HG03060 (cell line): ENCODE results near the gene ST6GALNAC6.
"Not testable (repeated sequence)": the region's sequence is repeated elsewhere in the genome, so short reads cannot be mapped to it uniquely, and the experiment has no call there.

Experiments used
- ATAC-seq: cut with Tn5 transposase; IDR thresholded peaks from one replicate; pipeline ENCODE4 v1.9.1; 2021; ENCODE audit warnings: low read depth, moderate number of reproducible peaks; ENCODE audit not compliant: unreplicated experiment

Gene ST6GALNAC6

DNA sequence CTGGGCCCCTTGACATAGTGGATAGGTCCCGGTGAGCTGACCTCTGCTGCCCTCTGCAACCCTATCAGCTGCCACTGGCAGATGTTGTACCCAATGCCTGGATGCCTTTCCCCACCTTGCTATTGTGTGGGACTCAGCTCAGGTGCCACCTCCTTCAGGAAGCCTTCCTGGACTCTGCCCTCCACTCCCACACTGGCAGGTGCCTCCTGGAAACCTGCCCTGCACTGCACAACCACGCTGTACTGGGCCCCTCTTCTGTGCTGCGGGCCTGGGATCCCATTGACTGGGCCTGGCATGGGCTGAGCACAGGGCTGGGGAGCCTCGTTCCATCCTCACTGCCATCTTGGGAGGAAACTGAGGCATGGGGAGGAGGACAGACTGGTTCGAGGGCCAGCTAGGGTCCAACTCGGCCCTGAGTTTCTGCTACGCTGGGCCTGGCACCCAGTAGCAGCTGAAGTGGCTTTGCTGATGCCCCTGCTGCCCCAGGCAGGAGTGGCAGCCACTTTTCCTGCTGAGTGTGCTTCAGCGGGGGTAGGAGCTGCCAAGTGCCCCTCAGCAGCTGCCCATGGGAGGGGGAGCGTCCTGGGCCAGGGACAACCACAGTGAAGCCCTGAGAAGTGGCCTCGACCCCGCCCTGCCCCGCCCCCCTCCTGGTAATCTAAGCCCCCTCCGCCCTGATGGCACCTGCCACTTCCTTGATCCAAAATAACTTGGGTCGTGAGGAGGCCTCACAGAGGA is 23.2 kb downstream of the ST6GALNAC6 start:
- ATAC-seq = no peak

GRCh38 chr9:127875306-127875966 is 24.0 kb downstream of the ST6GALNAC6 start:
- no peak for ATAC-seq

GRCh38 chr9:127874301-127875221 is 24.8 kb downstream of the ST6GALNAC6 start:
- no peak for ATAC-seq

GRCh38 chr9:127873886-127874285 is 25.5 kb downstream of the ST6GALNAC6 start:
- ATAC-seq = no peak

DNA sequence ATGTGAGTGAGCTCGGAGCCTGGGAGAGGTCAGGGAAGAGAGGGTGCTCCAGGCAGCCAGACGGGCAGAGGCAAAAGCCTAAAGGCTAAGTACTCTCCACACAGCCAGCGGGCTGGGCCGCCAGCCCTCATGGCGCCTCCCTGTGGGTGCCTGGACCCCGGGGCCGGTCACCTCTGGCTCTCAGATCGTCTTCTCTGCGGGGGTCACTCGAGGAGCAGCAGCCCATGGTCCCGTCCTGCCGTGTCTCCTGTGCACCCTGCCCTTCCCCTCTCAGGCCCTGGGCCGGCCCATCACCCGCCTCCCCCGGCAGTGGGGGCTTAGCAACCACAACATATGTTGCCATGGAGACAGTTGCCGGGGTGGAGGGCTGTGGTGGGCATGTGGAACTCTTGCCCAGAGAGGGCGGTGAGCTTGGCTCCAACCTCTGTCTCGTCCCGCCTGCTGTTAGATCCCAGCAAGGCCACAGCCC is 26.1 kb downstream of the ST6GALNAC6 start:
- no peak for ATAC-seq

GRCh38 chr9:127872369-127873222 is 26.8 kb downstream of the ST6GALNAC6 start:
- no peak for ATAC-seq

DNA sequence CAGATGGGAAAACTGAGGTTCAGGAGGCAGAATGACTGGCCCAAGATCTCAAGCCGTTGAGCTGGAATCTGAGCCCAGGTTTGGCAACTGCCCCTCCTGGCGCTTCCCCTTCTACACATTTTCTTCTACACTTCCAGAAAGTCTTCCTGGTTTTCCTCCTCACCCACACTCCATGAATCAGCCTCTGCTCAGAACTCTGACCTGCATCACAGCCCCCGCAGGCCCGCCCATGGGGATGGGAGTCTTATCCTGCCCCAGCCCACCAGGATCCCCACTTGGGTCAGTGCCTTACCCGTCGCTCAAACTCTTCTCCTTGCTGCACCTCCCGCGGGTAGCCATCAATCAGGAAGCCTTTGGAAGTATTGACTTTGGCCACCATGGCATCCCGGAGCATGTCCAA is 27.9 kb downstream of the ST6GALNAC6 start:
- ATAC-seq = no peak

DNA sequence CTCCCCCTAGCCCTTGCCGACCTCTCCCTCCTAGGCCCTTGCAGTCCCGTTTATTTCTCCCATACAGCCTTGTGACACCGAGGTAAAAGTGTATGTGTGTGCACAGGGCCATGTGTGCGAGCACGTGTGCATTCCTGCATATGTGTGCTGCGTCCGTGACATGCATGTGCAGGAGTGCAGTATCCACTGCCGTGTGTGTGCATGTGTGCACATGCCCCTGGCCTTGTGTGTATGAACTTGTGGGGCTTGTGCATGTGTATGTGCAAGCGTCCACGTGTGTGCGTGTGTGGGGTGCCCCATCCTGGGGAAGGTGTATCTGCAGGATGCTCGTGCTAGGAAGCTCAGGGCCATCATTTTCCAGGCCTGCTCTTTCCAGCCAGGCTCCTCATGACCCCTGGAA is 28.5 kb downstream of the ST6GALNAC6 start:
- no peak for ATAC-seq

DNA sequence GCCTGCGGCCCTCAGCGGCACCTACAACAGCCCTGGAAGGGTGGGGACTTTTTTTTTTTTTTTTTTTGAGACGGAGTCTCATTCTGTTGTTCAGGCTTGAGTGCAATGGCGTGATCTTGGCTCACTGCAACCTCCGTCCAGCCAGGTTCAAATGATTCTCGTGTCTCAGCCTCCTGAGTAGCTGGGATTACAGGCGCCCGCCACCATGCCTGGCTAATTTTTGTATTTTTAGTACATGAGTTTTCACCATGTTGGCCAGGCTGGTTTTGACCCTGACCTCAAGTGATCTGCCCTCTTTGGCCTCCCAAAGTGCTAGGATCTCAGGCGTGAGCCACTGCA is 29.3 kb downstream of the ST6GALNAC6 start:
- ATAC-seq = not testable (repeated sequence)

DNA sequence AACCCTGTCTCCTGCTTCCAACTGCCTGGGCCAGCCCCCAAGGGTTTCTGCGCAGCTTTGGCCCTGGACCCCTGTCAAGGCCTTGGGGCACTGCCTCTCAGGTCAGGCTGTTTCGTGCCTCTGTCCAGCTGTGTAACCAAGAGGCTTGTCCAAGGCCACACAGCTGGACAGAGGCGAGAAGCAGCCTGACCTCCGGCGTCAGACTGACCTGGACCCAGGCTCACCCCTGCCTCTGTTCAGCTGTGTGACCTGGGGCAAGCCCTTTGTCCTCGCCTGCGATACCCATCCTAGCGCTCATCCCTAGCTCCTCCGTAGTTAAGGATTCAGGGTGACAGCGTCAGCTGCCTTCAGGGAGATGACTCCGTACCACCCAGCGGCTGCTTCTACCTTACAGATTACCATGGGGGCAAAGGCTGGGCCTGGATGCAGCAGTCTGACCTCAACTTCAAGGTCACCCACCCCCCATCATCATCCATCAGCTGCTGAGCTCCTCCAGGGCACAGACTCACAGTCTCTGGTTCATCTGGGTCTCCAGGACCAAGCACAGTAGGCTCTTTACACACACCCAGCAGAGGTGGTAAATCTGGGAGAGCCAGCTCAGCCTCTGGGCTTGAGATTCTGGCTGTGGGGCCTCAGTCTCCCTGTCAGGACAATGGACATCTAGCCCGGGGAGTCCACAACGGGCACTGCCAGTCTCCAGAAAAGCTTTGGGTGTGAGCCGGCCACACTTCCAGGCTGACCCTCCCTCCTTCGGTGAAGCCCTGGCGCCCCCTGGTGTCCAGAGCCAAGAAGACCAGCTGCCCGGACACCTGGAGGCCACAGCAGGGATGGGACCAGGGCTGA is 29.9 kb downstream of the ST6GALNAC6 start:
- no peak for ATAC-seq

DNA sequence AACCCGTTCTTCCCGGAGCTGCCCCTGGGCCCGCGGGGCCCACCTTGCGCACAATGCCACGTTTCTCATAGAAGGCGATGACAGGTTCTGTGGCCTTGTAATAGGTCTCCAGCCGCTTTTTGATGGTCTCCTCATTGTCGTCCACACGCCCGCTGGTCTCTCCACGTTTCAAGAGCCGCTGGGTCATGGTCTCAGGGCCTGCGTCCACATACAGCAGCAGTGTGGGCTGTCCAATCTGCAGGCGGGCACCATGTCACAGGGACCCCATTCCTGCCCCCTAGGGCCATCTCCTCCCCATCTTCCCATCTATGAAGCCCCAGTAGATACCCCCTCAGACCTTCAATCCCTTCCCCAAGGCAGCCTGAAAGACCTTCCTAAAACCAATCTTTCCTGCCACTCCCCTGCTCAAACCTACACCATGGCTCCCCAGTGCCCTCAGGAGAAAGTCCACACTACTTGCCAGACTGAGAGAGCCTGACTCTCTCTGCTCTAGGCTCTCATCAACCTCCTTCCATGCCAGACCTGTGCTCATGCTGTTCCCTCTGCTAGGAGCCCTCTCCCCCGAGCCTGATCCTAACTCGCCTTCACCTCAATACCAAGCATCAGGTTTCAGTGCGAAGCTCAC is 31.0 kb downstream of the ST6GALNAC6 start:
- ATAC-seq = no peak

GRCh38 chr9:127867356-127868277 is 31.8 kb downstream of the ST6GALNAC6 start:
- ATAC-seq = no peak

GRCh38 chr9:127866535-127866934 is 32.9 kb downstream of the ST6GALNAC6 start:
- ATAC-seq = no peak

GRCh38 chr9:127865645-127866464 is 33.5 kb downstream of the ST6GALNAC6 start:
- ATAC-seq = no peak

GRCh38 chr9:127863191-127863621 is 36.2 kb downstream of the ST6GALNAC6 start:
- no peak for ATAC-seq

DNA sequence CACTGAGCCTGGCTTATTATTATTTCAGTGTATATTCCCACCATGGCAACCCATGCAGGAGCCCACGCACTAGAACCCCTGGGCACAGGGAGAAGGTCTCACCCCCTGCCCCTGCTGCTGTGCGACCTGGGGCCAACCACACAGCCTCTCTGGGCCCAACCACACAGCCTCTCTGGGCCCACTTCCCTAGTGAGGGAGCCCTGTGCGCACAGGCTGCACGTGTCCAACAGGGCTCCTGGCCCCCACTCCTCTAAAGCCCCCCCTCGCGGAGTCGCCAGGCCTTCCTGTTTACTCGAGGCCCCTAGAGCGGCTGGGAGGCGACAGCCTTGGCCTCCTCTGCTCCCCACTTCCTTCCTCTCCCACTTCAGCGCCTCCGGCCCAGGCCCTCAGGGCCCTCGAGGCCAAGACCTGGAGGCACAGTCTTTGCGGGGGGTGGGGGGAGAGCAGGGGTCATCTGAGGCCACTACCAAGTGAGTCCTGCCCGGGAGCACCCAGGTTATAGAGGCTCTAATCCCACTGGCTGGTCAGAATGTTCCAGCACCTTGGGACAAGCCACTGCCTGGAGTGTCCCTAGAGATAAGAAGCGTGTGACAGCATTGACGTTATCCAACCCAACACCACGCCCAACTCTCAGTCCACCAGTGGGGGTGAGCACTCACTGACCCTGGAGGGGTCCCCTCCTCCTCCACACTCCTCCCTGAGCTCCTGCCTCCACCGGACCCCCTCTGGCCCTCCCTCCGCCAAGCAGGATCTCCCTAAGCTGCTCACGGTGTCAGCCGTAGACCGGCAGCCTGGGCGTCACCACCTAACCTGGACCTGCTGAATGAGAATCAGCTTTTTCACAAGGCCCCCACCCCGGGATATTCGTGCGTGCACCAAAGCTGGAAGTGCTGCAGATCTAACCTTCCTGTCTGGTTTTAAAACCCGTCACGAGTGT is 37.1 kb downstream of the ST6GALNAC6 start:
- ATAC-seq = no peak
